ENCODE measurements around the gene TMEM120B.

The TMEM120B gene

DNA sequence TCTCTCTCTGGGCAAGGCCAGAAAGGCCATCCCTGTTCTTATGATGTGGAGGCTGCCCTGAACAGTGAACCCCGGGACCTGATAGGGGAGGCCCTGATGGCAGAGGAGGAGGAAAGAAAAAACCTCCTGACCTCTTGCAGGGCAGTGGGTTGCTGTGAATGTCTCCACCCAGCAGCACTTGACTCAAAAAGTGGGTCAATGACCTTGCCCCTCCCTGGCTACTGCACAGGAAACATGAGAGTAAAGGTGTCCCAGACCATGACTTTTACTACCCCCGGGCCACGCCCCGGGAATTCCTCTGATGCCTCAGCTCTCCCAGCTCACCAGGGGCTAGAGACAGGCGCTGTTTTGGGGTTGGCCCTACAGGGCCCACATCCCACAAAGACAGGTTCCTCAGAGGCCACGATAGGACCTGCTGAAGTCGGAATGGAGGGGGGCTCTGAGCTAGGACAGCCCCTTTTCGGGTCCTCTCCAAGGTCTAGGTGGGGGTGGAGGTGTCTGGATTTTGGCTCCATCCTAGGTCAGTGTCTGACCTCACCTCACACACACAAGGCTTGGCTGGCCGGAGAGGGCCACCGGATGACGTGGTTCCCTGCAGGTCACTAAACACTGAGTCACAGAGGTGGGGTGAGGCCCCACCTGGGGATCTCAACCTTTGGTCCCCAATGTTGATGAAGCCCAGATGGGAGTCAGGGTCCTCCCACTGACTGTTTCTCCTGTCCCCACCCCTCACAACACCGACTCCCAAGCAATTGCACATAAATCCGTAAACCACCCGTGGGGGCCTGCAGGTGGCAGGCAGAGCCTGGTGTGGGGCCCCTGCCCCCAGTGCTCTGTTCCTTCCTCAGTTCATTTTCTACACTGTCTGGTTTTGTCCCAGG is 79.4 kb downstream of the TMEM120B start:
- DNase-seq (ENCODE audit: low read depth in 2 of 2): no peak

DNA sequence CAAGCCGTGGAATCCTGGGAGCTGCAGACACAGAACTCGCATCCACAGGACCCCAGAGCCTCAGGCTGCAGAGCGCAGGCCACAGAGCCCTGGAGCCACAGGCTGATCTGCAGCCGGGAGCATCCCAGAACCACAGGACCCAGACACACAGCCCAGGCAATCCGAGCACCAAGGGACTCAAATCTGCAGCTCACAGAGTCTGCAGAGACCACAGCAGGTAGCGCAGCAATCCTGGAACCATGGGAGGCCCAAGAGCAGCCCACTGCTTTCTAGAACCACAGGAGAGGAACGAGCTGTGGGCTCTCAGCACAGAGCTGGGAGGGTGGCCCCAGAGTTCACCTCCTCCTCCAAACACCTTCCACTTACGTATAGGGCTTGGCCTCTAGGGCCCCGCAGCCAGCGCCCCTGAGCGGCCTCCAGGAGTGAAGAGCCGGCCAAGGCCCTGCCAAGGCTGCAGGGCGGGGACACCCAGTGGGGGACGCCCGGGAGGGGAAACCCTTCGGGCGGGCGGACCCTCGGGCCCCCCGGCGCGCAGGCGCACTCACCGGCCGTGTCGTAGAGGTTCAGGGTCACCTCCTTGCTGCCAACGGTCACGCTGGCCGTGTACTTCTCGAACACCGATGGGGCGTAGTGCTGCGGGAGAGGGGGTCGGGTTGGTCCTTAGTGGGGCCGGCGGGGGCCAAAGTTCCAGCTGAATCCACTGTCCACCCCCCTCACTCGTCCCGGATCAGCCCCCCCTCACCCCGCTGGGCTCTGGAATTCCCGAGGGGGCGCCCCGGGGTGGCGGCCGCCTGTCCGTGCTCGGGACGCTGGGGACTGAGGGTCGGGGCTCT is 80.3 kb downstream of the TMEM120B start:
- DNase-seq (ENCODE audit: low read depth in 2 of 2): no peak

DNA sequence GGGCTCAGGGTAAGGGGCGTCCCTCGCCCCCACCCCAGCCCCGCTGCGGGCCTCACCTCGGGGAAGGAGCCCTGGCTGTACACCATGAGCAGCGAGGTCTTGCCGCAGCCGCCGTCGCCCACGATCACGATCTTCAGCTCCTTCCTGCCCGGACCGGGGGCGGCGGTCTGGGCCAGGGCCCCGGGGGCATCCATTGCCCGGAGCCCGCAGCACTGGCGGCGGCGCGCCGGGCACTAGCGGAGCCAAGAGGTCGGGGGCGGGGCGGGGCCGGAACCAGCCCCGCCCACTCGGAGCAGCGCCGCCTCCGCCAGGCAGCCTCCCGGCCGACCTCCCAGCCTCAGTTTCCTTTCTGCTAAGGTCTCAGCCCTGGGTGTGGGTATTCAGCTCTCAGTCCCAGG is 80.9 kb downstream of the TMEM120B start, which contains the start of gene RHOF:
RHOF (minus strand) TSS at position 249 of the 398 bp plus-strand sequence; CDS start at position 194, 55 bp downstream.
- no peak for DNase-seq (ENCODE audit: low read depth in 2 of 2)

DNA sequence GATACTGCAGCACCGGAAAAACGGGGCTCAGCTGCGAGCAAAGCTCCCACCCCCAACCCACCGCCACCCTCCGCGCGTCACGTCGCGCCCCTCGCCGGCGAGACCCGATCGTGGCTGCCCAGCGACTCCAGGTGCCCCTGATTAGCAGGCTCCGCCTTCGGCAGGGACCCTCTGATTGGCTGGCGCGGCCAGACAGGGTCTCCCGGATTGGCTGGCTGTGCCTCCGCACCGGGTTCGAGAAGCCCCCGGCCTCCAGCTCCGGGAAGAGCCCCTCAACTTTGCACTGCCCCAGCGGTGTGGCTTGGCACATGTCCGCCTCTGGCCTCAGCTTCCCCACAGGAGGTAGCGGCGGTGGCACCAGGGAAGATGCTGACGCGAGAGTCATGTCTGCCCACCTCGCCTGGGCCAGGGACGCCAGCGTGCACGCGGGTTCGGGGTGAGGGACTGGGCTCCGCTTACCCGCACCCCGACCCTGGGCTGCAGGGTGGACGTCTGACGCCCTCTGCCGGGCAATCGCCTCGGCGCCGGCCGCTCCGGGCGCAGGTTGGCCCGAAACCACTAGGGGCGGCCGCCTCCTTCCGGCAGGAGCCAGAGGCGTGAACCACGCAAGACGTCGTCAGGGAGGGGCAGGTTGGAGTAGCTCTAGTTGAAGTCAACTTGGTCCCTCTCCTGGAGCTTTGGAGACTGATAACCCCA is 81.4 kb downstream of the TMEM120B start:
- peak; percentile 92 to 95 for DNase-seq (ENCODE audit: low read depth in 2 of 2)

DNA sequence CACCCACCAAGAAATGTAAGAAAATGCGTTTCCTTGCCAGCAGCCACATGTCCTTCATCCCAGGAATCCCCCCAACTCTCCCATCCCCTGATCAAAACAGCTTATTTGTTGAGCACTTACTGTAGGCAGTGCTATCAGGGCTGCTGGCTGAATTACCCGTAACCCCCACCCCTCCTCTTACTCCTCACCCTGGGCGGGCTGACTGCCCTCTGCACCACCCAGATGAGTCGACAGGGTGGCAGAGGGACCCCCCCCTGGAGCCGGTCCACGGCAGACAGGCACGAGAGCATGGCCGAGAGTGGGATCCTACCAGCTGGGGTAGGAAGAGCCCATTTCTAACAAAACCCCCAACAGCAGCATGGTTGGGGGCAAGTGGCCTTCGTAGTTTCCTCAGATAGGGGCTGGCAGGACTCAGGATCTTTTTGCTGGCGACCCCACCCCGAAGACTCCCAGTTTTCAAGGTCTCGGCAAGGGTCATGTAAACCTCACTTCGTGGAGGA is 82.0 kb downstream of the TMEM120B start:
- no peak for DNase-seq (ENCODE audit: low read depth in 2 of 2)

DNA sequence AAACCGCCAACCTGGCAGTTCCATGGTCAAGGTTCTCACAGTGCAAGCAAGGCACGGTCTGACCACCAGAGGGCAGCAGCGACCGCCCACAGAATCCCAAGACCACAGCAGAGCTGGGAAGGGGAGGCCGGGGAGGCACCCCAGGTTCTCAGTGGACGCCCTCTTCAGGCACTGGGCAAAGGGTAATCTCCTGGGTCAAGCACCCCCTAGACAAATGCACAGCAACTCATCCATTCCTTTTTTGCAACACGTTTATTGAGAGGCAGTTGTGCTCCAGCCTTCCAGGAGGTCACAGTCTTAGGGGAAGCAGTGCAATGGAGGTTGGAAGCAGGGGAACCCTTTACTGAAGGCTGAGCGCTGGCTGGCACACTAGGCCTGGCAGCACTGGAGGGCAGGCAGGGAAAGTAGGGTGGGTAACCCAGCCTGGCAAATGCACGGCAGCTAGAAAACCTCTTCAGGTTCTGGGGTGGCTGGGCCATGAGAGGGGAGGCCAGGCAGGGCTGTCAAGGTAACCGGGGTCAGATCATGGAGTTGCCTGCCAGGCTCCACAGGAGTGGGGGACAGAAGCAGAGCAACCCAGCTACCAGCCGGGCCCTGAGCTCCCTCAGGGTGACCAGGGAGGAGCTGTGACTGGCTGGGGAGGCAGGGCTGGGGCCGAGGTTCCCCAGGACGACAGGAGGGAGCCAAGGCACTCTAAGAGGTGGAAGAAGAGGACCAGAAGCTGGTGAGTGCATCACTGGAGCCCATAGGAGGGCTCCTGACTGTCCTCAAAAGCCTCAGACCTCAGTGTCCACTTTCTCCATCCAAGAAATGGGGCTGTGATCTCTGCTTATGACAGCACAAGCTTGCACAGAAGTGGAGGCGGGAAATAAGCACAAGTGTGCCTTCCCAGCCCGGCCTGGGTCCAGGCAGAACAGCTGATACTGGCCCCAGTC is 82.7 kb downstream of the TMEM120B start:
- peak in 1 of 2 donors; percentile 70 for DNase-seq (ENCODE audit: low read depth in 2 of 2)

DNA sequence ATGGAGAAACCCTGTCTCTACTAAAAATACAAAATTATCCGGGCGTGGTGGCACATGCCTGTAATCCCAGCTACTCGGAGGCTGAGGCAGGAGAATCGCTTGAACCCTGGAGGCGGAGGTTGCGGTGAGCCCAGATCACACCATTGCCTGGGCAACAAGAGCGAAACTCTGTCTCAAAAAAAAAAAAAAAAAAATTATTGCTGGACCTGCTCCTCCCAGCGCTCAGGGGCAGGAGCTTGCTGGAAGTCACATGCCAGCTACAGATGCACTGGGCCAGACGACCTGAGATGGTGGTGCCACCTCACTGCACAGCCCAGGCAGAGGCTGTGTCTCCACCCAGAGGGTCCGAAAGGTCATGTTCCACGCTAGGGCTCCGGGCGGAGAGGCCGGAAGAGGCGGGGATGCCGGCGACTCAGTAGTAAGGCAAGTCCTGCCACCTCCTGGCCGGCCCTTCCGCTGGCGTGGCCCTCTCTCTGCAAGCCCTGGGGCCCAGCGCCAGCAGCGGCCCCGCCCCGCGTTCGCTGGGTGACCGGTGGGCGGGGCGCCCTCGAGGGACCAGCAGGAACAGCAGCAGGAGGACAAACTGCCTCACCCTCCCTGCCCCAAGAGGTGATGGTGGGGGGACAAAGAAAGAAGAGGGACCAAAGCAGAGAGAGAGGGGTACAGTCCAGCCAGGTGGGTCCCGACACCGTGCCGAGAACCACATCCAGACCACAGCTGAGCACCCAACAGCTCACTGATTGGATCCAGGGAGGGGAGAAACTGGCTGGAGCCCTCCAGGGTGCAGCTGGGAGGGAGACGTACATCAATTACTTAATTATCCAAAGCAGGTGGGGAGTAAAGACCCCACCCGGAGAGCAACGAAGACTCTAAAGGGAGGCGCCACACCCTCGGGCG is 84.6 kb downstream of the TMEM120B start:
- no peak for DNase-seq (ENCODE audit: low read depth in 2 of 2)

DNA sequence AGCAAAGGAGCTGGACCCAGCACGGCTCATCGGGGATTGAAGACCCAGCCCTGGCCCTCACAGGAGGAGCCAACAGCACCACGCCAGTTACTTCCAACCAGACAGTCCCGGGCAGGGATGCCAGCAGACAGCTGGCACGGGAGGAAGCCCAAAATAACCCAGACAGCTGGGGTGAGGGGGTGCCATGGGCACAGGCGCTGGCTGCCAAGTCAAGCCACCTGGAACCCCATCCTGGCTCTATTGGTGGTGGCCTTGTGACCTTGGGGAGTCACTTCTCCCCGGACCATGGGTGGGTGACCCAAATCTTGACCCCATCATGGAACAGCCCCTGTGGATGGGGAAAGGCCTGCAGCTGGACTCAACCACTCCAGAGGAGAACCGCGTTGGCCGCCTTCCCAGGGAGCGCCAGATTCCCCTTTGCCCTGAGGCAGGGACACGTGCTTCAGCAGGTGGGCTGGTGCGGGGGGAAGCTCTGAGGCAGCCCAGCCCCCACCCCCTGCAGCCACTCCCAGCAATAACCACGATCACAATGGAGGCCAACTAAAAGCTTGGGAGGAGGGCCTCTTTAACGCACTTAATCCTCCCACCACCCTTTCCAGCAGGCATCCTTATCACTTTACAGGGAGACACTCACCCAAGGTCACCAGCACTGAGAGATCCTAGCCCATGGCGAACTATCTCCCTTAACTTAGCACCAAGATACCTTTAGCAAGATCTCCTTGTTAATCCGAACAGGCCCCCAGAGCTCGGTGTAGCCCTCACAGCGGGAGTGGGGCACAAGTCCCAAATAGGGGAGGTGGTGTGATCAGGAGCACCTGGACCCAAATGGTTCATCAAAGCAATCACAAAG is 85.6 kb downstream of the TMEM120B start:
- no peak for DNase-seq (ENCODE audit: low read depth in 2 of 2)

DNA sequence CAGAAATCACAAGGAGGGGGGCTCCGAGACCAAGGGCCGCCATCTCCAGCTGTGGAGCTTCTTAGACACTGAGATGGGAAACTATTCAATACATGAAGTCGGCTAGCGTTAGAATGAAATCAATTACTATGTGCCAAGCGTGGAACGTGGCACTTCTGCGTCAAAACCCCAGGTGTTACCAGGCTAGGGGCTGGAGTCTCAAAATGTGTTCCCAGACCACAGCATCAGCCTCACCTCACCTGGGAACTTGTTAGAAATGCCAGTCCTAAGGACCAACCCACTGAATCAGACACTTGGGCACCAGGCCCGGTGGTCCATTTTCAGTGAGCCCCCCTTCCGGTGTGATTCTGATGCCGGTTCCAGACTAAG is 86.2 kb downstream of the TMEM120B start:
- DNase-seq (ENCODE audit: low read depth in 2 of 2): no peak

DNA sequence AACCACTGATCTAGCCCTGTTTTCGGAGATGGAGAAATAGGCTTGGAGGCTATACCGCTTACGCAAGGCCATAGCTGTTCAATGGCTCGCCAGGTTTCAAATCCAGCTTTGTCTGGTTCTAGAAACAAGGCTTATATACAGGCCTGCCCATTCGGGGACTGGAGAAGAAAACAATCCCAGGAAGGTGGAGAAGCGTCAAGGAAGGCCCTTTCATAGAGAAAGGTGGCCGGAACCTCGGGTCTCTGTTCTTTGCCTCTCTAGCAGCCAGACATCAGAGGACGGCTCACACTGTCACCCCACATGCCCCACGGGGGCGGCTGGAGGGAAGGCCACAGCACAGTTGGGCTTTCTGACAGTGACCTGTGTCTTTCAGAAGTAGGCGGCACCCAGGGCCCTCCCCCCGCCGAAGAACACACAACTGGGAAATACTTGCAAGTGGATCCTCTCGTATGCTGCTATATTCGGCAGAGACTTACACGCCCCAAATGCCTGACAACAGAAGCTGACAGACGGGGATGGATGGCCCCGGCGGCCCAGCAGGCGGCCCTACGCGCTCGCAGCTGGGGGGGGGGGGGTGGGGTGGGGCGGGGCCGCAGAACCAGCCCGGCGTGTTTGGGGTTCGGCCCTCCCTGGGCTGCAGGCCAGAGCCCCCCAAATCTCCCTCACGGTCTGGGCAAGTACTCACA is 86.7 kb downstream of the TMEM120B start:
- DNase-seq (ENCODE audit: low read depth in 2 of 2): no peak

DNA sequence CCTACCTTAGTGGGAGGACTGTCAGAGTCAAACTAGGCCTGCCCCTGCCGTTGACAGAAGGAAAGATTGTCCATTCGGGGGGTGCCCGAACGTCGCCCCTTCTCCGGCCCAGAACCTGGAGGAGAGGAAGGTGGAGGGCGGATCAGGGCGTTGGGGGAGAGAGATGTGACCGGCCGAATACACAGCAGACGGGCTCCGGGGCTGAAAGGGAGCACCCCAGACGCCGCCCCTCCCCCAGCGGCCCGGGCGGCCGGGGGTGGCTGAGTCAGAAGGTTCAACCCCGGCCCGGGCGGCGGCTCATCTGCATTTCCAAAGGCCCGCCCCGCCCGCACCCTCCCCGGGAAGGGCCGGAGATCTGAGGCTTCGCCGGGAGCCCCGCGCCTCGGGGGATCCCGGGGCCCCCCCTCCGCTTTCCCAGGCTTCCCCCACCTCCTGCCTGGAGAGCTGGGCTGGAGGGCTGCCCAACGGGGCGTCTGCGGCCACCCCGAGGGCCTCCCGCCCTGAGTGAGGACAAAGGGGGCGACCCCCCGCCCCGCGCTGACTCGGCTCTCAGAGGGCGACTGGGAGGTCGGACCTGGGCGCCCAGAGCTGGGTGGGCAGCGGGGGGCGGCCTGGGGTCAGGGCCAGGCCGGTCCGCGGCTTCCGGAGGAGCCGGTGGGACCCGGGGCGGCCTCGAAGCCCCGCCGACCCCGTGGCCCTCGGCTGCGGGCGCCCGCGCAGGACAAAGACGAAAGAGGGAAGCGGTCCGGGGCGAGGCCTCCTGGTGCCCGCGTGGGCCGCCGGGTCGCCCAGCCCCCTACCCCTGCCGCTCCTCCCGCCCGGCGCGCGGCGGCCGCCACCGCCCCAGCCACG is 87.5 kb downstream of the TMEM120B start:
- DNase-seq (ENCODE audit: low read depth in 2 of 2): peak in 1 of 2 donors; percentile 79

DNA sequence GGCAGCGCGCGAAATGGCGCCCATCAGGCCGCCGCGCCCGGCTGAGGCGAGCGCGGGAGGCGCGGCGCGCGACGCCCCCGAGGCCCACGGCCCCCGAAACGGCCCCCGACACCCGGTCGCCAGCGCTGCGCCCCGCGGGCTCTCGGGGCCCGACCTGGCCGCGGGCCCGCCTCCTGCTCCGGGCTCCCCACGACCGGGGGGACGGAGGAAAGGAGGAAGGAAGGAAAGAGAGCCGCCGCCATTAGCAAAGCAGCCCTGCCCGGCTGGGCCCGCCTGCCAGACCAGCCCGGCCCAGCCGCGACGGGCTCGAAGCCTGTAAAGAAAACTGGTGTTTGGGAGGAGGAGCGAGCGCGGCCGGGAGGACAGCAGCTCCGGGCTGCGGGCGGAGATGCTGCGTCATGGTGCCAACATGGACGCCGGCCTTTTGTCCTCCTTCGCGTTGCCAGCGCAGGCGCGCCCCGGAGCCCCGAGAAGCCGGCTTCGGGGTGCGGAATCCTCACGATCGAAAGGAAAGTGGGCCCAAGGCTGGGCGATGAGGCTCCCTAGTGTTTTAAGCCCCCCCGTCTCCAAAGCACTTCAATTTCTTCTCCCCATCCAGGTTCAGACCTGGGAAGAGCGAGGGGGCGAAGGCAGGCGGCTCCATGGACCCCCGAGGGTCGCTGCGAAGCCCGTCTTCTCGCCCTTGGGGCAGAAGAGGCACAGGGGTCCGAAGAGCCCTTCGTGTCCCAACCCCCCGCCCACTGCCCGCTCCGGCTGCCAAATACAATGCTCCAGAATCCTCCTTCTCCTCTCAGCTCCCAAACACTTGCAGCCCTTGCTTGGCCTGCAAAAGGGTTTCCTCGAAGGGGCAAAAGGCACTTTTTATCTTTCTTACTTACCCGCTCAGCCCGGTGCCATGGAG is 88.4 kb downstream of the TMEM120B start:
- no peak for DNase-seq (ENCODE audit: low read depth in 2 of 2)

DNA sequence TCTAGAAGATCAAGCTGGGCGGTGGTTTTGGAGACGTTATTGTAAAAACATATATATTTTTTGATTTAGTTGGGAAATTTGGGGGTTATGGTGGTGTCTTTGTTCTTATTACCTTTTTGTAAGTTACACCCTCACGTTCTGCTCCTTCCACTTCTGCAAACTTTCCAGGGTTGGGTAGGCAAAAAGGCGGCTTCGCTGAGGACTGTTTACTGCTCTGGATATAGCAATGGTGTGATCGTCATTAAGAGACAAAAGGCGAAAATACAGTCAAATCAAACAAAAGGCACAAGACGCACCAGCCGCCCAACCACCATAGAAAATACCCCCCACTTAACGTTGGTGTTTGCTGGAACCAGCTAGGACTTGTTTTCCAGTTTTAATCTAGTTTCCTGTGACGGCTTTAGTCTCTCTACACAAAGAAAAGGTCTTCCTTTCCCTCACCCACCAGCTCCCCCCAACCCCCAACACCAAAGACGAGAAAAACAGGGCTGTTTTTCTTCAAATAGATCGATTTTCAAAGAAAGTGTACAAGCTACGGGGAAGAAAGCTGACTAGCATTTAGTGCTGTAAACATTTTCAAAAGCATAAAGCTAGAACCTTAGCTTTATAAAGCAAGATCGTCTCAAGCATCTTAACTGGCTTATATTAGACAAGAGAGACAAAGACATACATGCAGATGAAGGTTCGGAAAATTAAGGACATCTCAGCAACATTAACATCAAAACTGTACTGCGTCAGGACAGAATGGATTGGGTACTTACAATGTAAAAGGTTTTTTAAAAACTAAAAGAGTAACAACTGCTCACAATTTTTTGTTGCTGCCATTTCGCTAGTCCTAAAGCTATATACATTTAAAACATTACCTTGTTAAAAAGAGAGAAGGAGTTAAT is 89.3 kb downstream of the TMEM120B start:
- no peak for DNase-seq (ENCODE audit: low read depth in 2 of 2)

DNA sequence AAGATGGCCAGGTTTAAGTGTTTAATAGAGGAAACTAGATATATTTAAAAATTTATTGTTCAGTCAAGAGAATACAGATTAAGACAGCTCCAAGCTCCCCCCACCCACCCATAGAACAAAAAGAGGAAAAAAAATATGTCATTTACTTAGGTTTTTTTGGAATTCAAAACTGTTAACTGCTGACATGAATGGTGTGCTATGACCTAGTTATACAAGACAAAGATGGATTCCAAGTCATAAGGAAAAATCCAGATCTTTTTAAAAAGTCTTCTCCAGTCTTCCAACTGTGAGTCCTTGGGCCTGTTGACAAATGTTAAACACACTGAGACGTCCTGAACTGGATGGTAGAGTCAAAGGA is 89.9 kb downstream of the TMEM120B start:
- no peak for DNase-seq (ENCODE audit: low read depth in 2 of 2)
